ENCODE results near the gene GRIP1.
"Not testable (repeated sequence)": the region's sequence is repeated elsewhere in the genome, so short reads cannot be mapped to it uniquely, and the experiment has no call there.

GRIP1 gene

GRCh38 chr12:66319266-66319954, 359.5 kb downstream of the GRIP1 start:
- DNase-seq (ENCODE audit: low read depth) = no peak

GRCh38 chr12:66314278-66314677, 364.6 kb downstream of the GRIP1 start:
- DNase-seq (ENCODE audit: low read depth) = no peak

- no peak for DNase-seq (ENCODE audit: low read depth)
Measured at GRCh38 chr12:66312189-66312588, 366.7 kb downstream of the GRIP1 start.

DNA sequence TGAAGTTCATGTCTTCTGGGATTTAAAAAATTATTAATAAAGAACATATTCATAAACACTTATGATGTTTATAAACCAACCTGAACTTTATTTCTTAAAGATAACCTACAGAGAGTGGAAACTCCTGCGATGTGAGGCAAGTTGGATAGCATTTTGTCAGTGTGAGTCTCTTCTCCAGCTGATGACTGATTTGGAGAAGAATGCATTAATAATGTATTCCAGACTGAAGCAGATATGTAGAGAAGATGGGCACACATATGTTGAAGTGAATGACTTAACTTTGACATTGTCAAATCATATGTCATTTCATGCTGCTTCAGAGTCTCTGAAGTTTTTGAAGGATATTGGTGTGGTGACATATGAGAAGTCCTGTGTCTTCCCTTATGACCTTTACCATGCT, 369.3 kb downstream of the GRIP1 start:
- no peak for DNase-seq (ENCODE audit: low read depth)

- no peak for DNase-seq (ENCODE audit: low read depth)
Measured at GRCh38 chr12:66304296-66304900, 374.5 kb downstream of the GRIP1 start.

- DNase-seq (ENCODE audit: low read depth) = not testable (repeated sequence)
Measured at GRCh38 chr12:66303316-66303804, 375.5 kb downstream of the GRIP1 start.

GRCh38 chr12:66302827-66303169, 376.1 kb downstream of the GRIP1 start:
- DNase-seq (ENCODE audit: low read depth) = no peak

DNA sequence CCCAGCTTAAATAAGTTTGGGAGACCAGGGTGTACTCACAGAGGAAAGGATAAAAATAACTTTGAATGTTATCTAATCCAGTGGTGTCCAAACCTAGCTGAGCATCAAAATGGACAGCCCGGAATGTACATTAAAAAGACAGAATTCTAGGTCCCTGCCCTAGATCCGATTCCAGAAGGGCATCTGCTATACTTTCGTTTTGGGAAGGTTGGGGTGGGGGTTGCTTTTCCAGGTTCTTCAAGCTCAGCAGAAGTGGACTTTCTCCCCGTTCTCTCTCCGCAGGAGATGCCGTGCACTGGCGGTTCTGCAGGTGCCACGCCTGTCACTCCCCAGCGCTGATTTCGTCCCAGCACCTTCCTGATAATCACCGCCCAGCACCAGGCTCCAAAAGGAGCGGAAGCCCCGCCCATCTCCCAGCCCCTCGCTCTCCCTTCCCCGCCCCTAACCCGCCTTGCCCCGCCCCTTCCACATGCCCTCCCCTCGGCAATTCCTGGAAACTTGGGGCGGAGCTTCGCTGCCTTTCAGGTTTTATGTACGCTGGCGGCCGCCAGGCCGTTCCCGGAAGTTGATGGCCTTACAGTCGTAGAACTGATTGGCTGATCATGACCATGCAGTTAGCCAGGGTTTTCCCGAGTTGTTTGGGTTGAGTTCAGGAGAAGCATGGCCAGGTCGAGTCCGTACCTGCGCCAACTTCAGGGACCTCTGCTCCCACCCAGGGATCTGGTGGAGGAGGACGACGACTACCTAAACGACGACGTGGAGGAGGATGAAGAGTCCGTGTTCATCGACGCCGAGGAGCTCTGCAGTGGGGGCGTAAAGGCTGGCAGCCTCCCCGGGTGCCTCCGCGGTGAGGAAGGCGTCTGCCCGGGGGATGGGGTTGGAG, 376.7 kb downstream of the GRIP1 start, which contains the start of gene HELB:
Gene HELB (plus strand): TSS at position 550 of the 883 bp plus-strand sequence. CDS start 111 bp downstream, at position 661.
- peak; percentile 91 for DNase-seq (ENCODE audit: low read depth)

DNA sequence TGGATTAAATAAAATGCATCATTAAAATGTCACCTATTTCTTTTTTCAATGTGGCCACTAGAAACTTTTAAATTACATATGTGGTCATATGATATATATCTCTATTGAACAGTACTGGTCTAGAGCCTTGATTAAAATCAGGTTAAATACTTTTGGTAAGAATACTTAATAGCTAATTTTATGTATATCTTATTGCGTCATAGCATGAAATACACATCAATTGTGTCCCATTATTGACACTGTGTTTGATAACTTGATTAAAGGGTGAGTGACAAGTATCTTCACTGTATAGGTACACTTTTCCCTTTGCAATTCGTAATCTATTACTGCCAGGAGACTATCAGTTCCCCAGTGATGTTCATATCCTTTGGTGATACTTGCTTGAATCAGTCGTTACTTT, 381.0 kb downstream of the GRIP1 start:
- DNase-seq (ENCODE audit: low read depth) = no peak
